HG02571 (cell line): ENCODE results near the gene CUX1.
A peak's percentile ranks its signal among the peaks of the same experiment; 100 is the strongest.
"Not testable (repeated sequence)": the region's sequence is repeated elsewhere in the genome, so short reads cannot be mapped to it uniquely, and the experiment has no call there.

Source experiments
- ATAC-seq: cut with Tn5 transposase; IDR thresholded peaks from one replicate; pipeline ENCODE4 v1.9.1; 2021; ENCODE audit warnings: mild to moderate bottlenecking, moderate library complexity; ENCODE audit not compliant: unreplicated experiment

The CUX1 gene

DNA sequence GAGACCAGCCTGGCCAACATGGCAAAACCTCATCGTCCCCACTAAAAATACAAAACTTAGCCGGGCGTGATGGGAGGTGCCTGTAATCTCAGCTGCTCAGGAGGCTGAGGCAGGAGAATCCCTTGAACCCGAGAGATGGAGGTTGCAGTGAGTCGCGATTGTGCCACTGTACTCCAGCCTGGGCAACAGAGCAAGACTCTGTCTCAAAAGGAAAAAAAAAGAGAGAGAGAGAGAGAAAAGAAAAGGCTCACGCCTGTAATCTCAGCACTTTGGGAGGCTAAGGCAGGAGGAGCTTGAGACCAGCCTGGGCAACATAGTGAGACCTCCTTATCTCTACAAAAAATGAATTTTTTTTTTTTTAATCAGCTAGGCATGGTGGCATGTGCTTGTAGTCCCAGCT lies 157.6 kb downstream of the CUX1 start:
- ATAC-seq, result no peak

DNA sequence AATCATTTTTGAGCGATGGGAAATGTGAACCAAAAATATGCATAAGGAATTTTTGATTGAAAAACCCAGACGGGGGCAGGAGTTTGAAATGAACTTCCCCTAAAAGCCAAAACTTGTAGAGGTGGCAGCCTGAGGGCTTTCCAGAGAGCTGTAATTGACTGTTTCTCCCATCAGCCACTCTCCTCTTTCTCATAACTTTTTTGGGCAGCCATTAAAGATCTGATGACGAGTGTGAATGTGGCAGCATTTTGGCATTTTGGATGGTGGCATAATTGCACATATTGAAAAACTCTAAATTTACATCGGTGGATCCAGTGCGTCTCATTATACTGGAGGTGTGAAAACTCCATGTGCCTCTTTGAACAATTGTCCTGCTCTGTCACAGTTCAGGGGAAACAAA lies 159.0 kb downstream of the CUX1 start:
- ATAC-seq, result no peak

DNA sequence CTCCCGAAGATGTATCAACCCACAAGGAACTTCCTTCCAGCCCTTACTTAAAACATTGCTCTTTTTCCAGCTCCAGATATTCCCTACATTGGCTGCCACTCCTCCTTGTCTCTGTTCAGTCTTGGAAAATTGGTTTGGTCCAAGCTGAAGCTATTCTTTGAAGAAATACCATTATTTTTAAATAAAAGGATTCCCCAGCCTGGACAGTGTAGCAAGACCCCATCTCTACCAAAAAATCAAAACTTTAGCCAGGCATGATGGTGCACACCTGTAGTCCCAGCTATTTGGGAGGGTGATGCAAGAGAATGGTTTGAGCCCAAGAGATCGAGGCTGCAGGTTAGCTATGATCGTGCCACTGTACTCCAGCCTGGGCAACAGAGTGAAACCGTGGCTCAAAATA lies 159.8 kb downstream of the CUX1 start:
- no peak for ATAC-seq

DNA sequence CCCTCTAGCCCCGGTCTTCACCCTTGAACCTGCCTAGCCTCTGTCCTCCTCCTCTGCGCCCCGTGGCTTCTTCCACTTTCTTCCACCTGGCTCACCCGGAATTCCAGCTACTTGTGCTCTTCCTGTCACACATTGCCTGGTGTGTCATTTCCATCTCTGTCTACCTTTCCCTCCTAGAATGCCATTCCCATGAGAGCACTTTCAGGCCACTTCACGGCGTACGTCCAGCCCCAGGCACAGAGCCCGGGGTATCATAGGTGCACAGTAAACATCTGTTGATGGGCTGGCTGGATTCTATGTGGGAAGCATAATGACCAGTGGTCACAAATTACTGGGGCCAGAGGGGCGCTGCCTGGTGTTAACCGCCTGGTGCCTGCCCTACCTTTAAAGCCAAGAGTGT lies 161.3 kb downstream of the CUX1 start:
- no peak for ATAC-seq

DNA sequence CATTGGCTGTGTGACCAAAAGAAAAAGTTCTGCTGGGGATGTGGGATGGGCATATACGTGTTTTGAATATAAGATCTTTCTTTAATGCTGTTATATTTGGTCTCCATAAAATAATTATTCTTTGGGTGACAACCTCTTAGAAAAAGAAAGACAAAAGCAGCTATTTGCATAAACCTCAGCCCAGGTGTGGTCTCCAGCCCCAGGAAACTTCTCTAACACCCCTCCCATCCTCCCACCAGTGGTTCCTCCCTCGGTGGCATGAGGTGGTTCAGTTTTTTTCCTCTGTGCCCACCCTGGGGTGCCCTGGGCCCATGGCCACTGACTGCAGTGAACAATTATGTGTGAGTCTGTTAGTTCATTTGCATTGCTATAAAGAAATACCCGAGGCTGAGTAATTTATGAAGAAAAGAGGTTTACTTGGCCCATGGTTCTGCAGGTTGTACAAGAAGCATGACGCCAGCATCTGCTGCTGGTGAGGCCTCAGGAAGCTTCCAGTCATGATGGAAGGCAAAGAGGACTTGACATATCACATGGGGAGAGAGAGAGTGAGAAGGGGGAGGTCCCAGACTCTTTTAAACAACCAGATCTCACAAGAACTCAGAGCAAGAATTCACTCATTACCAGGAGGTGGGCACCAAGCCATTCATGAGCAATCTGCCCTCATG lies 165.9 kb downstream of the CUX1 start:
- ATAC-seq, result no peak

DNA sequence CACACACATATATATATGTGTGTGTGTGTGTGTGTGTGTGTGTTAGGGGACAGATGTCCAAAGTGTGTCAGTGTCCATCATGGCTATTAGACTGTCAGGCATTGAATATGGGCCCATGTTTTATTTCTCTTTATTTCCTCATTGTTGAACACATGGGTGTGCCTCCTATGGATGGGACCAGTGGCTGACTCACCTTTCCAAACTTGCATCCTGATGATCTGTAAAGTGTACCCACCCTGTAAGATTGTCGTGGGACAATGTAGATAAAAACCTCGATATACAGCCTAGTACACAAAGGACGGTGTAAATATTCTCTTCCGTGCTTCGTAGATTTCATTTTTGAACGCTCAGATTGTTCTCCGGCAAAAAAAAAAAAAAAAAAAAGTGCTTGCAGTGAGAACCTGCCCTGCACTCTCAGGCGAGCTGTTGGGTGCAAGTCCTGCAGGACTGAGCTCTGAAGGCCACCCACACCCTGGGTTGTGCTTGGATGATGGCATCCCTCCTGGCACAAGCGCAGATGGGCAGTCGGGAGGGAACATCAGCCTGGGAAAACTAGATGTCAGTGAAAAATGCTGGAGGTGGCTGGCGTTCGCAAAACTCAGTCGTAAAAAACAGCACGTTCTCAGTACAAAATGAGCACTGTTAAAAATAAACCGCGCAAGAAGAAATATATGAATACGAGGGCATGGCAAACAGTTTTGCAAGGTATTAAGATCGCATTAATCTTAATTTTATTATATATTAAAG lies 166.9 kb downstream of the CUX1 start:
- no peak for ATAC-seq

DNA sequence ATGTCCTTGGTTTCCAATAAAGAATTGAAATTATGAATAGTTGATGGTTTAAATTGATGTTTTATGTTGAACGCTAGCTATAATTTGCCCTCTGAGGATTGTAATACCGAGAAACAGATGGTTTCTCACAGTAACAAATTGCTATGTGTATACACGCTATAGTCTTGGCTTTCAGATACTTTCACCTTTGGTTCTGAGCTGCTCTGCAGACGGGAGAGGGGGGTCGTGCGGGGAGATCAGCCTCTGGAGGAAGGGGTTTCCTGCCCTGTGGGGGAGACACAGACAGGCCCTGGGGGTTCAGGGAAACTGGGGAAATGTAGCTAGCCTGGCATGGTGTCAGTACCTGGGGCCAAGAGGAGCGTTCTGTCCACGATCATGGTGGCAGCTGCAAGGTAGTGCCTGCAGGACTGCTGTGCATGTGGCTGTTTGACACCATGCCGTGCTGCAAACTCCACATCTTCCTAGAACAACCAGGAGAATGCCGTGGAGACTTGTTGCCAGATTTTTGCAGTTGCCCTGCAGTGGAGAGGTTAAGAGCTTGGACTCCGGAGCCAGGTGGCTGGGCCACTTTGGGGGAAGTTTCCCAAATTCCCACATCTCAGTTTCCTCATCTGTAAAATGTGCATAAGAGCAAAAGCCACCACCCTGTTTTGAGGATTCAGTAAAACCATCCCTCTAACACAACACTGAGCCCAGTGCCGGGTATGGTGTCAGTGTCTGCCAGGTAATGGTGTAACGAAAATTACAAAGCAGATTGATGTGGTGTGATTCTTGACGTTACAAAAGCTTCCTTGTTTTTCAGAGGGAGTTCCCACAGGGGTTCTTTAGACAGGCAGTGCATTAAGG lies 167.9 kb downstream of the CUX1 start:
- ATAC-seq, result no peak

DNA sequence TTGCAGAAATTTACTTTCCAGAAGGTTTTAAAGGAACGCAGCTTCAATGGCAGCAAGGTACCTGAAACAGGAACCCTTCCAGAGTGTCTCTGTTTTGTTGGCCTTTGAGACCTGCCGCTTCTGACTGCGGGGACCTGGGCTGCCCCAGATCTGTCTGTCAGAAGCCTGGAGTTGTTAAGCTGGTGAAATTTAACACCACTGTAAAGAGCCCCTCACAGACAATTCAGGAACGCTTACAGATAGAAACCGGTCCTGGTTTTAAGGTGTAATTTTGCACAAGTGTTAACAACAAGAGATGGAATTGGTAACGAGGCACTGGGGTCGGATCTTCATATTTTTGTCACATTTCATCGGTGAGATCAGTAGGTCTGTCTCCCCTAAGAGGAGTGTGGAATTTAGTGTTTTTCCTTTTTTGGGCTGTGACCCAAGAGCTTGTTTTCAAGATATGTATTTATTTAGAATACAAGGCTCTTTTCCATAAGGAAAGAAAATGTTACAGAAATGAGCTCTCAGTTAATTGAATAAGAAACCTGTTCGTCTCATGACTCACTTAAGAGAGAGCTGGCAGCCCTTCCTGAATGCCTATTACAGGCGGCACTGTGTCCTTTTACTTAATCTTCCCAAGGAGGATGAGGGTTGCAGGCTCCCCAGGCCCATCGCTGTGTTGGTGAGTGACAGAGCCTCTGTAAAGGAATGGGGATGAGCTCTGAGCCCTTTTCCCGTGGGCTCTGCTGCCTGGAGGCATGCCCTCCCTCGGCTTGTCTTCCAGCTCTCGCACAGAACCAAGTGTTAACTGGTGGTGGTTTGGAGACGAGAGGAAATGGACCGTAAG lies 168.7 kb downstream of the CUX1 start:
- no peak for ATAC-seq

DNA sequence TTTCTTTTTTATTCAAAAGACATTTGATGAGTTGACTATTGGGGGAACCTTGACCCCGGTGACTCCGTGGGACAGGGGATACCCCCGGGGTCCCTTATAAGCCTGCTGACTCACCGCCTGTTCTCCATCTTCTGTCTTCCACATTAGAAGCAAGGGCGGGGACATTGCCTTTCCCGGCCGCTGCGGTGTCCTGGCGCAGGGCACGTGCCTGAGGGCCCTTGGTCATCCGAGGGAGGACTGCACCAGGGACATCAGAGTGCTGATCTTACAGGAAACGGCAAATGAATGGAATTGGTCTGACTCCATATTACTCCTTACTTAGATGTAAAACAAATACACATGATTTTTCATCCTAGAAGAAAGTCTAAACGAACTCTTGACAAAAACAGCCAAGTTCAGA lies 170.1 kb downstream of the CUX1 start:
- ATAC-seq, result no peak

DNA sequence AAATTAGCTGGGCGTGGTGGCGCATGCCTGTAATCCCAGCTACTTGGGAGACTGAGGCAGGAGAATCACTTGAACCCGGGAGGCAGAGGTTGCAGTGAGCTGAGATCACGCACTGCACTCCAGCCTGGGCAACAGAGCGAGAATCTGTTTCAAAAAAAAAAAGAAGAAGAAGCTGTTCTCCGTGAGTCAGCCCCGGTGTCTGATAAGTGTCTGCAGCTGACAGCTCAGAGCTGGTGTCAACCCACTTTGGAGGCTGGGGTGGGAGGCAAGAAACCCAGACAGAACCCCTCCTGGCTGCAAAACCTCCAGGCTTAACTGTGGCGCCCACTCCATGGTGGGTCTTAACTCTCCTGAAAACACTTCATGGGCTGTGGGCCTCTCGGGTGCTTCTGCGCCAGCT lies 170.6 kb downstream of the CUX1 start:
- ATAC-seq, result not testable (repeated sequence)

DNA sequence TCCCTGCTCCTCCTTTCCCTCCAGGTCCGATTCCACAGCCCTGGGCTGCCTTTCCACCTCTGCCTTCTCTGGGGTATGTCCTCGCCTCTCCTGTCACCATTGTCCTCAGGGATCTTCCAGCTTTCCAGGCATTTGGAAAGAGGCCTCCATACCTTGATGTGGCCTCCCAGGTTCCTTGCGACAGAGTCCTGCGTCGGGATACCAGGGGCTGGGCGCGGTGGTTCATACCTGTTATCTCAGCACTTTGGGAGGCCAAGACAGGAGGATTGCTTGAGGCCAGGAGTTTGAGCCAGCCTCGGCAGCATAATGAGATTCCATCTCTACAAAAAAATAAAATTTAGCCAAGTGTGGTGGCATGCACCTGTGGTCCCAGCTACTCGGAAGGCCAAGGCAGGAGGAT lies 171.1 kb downstream of the CUX1 start:
- ATAC-seq, result no peak

DNA sequence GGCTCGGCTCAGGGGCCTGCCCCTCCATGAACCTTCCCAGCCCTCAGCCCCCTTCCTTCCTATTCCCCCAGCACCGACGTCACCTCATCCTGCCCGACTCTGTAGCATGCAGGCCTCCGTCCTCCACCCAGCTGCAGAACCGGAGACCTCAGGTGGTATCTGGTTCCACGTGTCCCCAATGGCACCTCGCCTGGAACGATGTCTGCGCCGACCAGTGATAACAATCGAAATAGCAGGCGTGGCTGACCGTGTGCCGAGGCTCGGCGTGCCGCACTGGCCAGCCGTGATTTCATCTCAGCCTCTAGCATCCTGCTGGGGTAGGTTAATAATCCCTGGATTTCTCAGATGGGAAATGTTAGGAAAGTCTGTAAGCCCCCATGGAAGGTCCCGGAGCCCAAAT lies 171.7 kb downstream of the CUX1 start:
- no peak for ATAC-seq

DNA sequence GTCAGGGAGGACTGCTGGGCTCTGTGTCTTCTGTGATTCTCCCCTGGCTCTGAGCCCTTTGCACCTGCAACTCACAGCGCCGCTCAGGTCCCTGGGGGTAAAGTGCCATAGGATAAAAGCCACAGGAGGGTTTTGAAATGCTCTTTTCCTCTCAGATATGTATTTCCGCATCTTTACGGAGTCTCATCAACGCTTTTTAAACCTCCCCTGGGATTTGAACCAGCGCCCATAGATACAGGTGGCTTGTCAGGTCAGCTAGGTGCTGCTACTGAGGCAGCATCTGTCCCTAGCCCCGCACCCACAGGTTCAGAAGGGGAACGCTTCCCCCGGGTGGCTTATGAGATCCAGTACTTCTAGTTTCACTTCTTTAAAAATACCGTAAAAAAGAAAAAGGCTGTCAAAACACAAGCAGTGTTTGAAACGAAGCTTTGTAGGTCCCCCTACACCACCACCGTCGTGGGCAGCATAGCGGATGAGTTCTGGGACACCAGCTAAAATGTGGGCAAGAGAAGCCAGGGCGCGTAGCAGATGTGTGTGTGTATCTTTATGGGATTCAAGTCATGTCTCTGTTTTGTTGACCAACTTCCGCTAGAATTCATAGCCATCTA lies 173.5 kb downstream of the CUX1 start:
- ATAC-seq, result peak; percentile 83

DNA sequence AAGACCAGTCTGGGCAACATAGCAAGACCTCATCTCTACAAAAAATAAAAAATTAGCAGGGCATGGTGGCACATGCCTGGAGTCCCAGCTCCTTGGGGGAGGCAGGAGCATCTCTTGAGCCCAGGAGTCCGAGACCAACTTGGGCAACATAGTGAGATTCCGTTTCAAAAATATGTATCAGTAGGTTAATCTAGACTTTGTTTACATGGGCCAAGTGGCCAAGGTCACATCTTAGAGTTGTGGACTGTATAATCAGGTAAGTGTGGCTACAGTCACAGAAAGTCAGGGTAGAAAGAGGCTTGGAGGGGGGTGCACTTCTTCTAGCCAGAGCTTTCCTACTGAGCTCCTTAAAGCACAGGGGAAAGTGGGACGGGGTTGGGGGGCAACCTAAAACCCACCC lies 174.4 kb downstream of the CUX1 start:
- no peak for ATAC-seq

DNA sequence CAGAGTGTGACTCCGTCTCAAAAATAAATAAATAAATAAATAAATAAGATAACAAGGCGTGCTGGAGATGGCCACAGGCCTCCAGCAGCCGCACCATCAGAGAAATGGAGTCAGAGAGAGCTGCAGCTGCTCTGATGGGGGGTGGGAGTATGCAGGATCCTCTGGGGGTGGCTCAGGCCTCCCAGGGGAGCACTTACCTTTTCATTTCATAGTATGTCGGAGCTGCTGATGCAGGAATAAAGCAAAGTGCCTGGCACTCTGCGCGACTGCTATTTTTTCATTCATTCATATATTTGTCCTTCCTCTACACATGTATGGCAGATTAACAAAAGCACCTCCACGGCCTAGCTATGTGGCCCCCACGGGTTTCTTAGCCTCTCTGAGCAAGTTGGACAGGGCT lies 175.9 kb downstream of the CUX1 start:
- ATAC-seq, result no peak

DNA sequence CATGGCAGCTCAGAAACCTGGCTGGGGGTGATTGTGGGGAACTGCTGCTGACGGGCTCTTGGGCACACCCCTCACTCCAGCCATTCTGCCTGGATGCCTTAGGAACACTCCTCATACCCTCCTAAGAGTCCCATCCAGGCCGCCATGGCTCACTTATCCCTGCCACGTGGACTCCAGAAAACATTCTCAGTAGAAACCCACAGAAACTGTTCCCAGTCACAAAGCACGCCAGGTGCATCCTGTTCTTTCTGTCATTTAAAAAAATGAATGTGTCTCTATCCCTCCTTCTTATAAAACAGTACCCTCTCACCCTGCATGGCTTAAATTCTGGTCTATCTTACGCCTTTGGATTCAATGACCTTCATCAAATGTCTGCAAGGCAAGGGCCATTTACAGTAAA lies 177.7 kb downstream of the CUX1 start:
- ATAC-seq, result no peak

DNA sequence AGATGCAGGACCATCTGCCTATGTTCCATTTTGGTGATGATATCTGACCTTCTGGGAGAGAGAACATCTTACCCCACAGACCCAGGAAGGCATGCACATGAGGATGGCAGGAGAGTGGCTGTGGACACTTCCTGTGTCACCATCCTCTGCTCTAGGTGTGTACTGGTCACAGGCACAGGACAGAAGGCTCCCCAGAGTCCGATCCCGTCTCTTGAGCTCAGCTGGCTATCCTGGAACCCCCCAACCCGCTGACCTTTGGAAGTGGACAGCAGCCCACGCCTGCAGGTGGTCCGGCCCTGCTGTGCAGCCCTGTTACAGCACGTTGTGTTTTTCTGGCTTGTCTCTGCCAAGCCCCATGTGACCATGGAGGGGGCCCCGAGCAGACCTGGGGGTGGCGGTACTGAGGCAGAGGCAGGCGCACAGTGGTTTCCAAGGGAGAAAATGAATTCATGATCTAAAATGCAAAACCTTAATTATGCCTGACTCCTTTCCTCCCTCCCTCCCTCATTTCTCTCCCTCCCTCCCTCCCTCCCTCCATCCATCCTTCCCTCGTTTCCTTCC lies 178.8 kb downstream of the CUX1 start:
- ATAC-seq, result no peak

DNA sequence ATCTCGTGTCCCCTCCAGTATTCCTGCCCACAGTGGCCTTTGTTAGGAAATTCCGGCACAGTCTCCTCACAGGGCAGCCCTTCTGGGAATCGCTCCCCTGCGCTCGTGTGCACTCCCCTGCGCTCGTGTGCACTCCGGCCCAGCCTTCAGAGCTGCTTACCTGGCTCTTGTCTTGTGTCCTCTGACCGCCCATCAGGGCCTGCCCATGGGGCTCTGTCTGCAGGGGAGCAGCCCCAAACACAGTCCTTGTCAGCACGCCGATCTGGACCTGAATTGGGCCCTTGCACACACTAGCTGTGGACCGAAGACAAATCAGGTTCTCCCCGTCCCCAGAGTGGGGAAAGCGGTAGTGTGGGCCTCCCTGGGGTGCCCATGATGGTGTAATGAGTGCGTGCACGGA lies 179.4 kb downstream of the CUX1 start:
- ATAC-seq, result no peak

DNA sequence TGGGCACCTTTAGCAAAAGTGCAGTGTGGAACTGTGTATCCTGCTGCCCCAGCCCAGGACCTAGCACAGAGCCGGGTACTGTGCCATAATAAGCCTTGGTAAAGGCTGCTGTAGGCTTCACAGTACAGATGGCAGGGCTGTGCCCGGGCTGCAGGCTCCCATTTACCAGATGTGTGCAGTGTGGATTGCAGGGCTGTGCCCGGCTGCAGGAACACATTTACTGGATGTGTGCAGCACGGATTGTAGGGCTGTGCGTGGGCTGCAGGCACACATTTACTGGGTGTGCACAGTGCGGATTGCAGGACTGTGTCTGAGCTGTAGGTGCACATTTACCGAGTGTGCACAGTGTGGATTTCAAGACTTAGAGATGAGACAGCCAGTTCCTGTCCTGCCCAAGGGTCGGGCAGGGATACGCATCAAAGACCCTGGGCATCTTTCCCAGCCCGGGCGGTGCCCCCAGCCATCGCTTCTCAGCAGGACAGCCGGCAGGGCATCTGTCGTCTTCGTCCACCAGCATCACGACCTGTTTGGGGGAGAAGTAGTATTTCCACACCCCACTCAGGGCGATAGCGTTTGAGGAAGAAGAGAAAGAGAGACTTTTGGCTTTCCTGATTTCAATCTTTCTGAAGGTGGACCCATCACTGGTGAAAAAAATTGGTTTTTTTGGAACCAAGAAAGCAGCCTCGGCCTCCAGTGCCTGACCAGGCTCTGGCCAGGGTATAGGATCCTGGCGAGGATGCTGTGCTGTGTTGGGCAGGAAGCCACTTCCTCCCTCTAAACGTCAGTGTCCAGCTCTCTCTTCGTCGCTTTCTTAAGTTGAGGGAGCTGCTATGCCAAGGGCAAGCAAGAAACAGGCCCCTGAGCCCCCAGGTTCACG lies 180.8 kb downstream of the CUX1 start:
- no peak for ATAC-seq
